Erythroblast (primary cell): ENCODE results near the gene LDHB.
"Not testable (repeated sequence)": the region's sequence is repeated elsewhere in the genome, so short reads cannot be mapped to it uniquely, and the experiment has no call there.

Experiments
- DNase-seq, 2 experiments: peaks; one replicate each; lab custom pipeline; 2025; lab: John Stamatoyannopoulos, UW
- GATA1 ChIP-seq: IDR thresholded peaks from 2 replicates; pipeline ENCODE4 v1.6.1; 2011; ENCODE audit warnings: low read depth, mild to moderate bottlenecking, control low read depth, low read length, moderate library complexity
- POLR2A ChIP-seq: IDR thresholded peaks from 2 replicates; pipeline ENCODE4 v1.6.1; 2011; ENCODE audit warnings: mild to moderate bottlenecking, low read length

LDHB gene

GRCh38 chr12:21676776-21677175 lies 19.1 kb upstream of the LDHB start:
- DNase-seq = no peak
- no peak for TF ChIP-seq POLR2A
- no peak for TF ChIP-seq GATA1

- no peak for DNase-seq
- no peak for TF ChIP-seq GATA1
- TF ChIP-seq POLR2A = no peak
Measured at GRCh38 chr12:21675641-21676040, 18.0 kb upstream of the LDHB start.

GRCh38 chr12:21675096-21675495 lies 17.5 kb upstream of the LDHB start:
- DNase-seq = no peak
- TF ChIP-seq POLR2A (no peak), GATA1 (no peak)

GRCh38 chr12:21673830-21674552 lies 16.3 kb upstream of the LDHB start:
- DNase-seq = not testable (repeated sequence)

- DNase-seq = no peak
- TF ChIP-seq GATA1 (no peak), POLR2A (no peak)
Measured at GRCh38 chr12:21672146-21672545, 14.5 kb upstream of the LDHB start.

- no peak for DNase-seq
- TF ChIP-seq GATA1 (no peak), POLR2A (no peak)
Measured at GRCh38 chr12:21666722-21667121, 9.1 kb upstream of the LDHB start.

- no peak for DNase-seq
- TF ChIP-seq POLR2A = no peak
- TF ChIP-seq GATA1 = no peak
Measured at GRCh38 chr12:21665816-21666215, 8.2 kb upstream of the LDHB start.

- no peak for DNase-seq
- TF ChIP-seq POLR2A (no peak), GATA1 (no peak)
Measured at GRCh38 chr12:21662122-21662792, 4.6 kb upstream of the LDHB start.

GRCh38 chr12:21661396-21662093 lies 3.9 kb upstream of the LDHB start:
- DNase-seq = not testable (repeated sequence)

- DNase-seq = peak; percentile 6 to 12
- no peak for TF ChIP-seq GATA1
- no peak for TF ChIP-seq POLR2A
Measured at GRCh38 chr12:21659383-21659782, 1.7 kb upstream of the LDHB start.

- TF ChIP-seq POLR2A = no peak
- TF ChIP-seq GATA1 = no peak
- peak; percentile 71 to 72 for DNase-seq
Measured at GRCh38 chr12:21656905-21657325, 727 bp downstream of the LDHB start.

- peak; percentile 54 to 60 for DNase-seq
- no peak for TF ChIP-seq POLR2A
- TF ChIP-seq GATA1 = peak; percentile 41
Measured at GRCh38 chr12:21655591-21655990, 2.1 kb downstream of the LDHB start.

- no peak for TF ChIP-seq GATA1
- no peak for TF ChIP-seq POLR2A
- DNase-seq = no peak
Measured at GRCh38 chr12:21651821-21652220, 5.8 kb downstream of the LDHB start.

GRCh38 chr12:21650997-21651396 lies 6.6 kb downstream of the LDHB start:
- DNase-seq = no peak
- TF ChIP-seq POLR2A = no peak

GRCh38 chr12:21649034-21649433 lies 8.6 kb downstream of the LDHB start:
- DNase-seq = no peak

More at GRCh38 chr12:21649034-21649433, 8.6 kb downstream of the LDHB start:
- TF ChIP-seq GATA1 (no peak), POLR2A (no peak)
